ENCODE results near the gene TMPRSS7. TPM values are rescaled to one million over a fixed set of nuclear protein-coding genes. Genes with fewer than 3 reads are reported as not detected.

The TMPRSS7 gene
- total RNA-seq, 1 donor from 2014 or later: not detected

- intact Hi-C loops (cut with DNase I): no loop called here
- DNase-seq (ENCODE audit: low spot score): no peak
Observed at GRCh38 chr3:112119962-112120836, 85.7 kb downstream of the TMPRSS7 start.

GRCh38 chr3:112121577-112122547 lies 87.3 kb downstream of the TMPRSS7 start:
- intact Hi-C loops (cut with DNase I): no loop called here
- no peak for DNase-seq (ENCODE audit: low spot score)

GRCh38 chr3:112122870-112123269 lies 88.3 kb downstream of the TMPRSS7 start:
- no peak for DNase-seq (ENCODE audit: low spot score)
- intact Hi-C loops (cut with DNase I): no loop called here

- intact Hi-C loops (cut with DNase I): no loop called here
- DNase-seq (ENCODE audit: low spot score): no peak
Observed at GRCh38 chr3:112123548-112123947, 89.0 kb downstream of the TMPRSS7 start.

- no peak for DNase-seq (ENCODE audit: low spot score)
- intact Hi-C loops (cut with DNase I): no loop called here
Observed at GRCh38 chr3:112124907-112125607, 90.5 kb downstream of the TMPRSS7 start.

GRCh38 chr3:112126511-112126911 lies 92.0 kb downstream of the TMPRSS7 start:
- no peak for DNase-seq (ENCODE audit: low spot score)
- intact Hi-C loops (cut with DNase I): no loop called here

- intact Hi-C loops (cut with DNase I): no loop called here
- DNase-seq (ENCODE audit: low spot score): no peak
Observed at GRCh38 chr3:112127522-112128494, 93.3 kb downstream of the TMPRSS7 start.

GRCh38 chr3:112128843-112129727 lies 94.5 kb downstream of the TMPRSS7 start:
- intact Hi-C loops (cut with DNase I): no loop called here
- DNase-seq (ENCODE audit: low spot score): no peak

GRCh38 chr3:112129925-112130637 lies 95.5 kb downstream of the TMPRSS7 start:
- intact Hi-C loops (cut with DNase I): loop anchor here (10.0 kb wide), 1 partner anchor 405 kb away; no protein-coding TSS in a partner anchor
- no peak for DNase-seq (ENCODE audit: low spot score)

GRCh38 chr3:112130638-112130993 lies 96.1 kb downstream of the TMPRSS7 start:
- DNase-seq (ENCODE audit: low spot score): no peak
- intact Hi-C loops (cut with DNase I): loop anchor here (10.0 kb wide), 1 partner anchor 404 kb away; no protein-coding TSS in a partner anchor

Small RNA genes within 50 kb of the gene (microRNA-seq; reads per million reads assigned to microRNA genes)
- gene MIR567: not detected

Other genes with a start within 250 kb of the TMPRSS7 start
- gene PHLDB2, start 175.5 kb upstream of the TMPRSS7 start, total RNA-seq: 184 TPM
- 34.6 TPM for gene ABHD10, start 55.7 kb upstream of the TMPRSS7 start, total RNA-seq
- gene TAGLN3, start 35.8 kb upstream of the TMPRSS7 start, total RNA-seq: 0.46 TPM
- 5.1 TPM for gene C3orf52, start 51.7 kb downstream of the TMPRSS7 start, total RNA-seq
- gene GCSAM, start 98.5 kb downstream of the TMPRSS7 start, total RNA-seq: not detected

Data from cardiac septum (tissue), 1 donor.